PC-3 (cell line): ENCODE measurements around the gene TCF3.

Source experiments
- EZH2 ChIP-seq: fragments of 300-600 bp; sonication (generic); IDR thresholded peaks from one replicate; pipeline ENCODE4 v1.6.1; 2017; ENCODE audit warnings: antibody characterized with exemption, mild to moderate bottlenecking, low read length; ENCODE audit not compliant: unreplicated experiment
- TF ChIP-seq, protein P1 (sequence below): fragments of 300-600 bp; sonication (generic); conservative IDR thresholded peaks from 2 replicates; pipeline ENCODE4 v1.5.1; 2017; ENCODE audit warnings: antibody characterized with exemption, low read depth, mild to moderate bottlenecking, low read length

DNA sequence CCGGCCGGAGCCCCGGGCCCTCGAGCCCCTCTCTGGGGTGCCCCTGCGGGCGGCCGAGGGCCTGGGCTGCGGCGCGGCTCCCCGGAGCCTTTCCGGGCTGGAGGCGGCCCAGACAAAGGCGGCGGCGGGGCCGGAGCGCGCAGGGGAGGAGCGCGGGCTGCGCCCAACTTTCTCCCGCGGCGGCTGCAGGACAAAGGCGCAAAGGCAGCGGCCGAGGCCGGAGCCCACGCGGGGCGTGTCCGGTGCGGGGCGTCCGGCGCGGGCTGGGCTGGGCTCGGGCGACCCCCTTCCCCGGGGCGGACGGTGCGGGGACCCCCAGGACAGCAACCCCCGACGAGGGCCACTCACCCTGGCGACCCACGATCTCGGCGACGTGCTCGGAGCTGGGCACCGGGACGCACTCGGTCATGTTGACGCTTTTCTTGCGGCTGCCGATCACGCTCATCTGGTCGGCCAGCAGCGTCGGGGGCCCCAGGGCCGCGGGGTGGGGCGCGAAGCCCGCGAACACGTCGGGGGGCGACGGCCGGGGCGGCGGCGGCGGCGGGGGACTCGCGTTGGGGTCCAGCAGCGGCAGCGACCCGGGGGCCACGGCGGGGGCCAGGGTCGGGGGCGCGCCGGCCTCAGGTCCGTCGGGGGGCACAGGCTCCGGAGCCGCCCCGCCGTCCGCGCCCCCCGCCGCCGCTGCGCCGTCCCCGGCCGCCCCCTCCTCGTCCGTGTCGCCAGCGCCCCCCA, 85.1 kb downstream of the TCF3 start:
- TF ChIP-seq, protein P1, sequence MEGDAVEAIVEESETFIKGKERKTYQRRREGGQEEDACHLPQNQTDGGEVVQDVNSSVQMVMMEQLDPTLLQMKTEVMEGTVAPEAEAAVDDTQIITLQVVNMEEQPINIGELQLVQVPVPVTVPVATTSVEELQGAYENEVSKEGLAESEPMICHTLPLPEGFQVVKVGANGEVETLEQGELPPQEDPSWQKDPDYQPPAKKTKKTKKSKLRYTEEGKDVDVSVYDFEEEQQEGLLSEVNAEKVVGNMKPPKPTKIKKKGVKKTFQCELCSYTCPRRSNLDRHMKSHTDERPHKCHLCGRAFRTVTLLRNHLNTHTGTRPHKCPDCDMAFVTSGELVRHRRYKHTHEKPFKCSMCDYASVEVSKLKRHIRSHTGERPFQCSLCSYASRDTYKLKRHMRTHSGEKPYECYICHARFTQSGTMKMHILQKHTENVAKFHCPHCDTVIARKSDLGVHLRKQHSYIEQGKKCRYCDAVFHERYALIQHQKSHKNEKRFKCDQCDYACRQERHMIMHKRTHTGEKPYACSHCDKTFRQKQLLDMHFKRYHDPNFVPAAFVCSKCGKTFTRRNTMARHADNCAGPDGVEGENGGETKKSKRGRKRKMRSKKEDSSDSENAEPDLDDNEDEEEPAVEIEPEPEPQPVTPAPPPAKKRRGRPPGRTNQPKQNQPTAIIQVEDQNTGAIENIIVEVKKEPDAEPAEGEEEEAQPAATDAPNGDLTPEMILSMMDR: no peak
- no peak for TF ChIP-seq EZH2
